ENCODE measurements around the gene IGF1R. TPM values are rescaled to one million over a fixed set of nuclear protein-coding genes. Genes with fewer than 3 reads are reported as not detected.

Gene IGF1R
- total and polyA plus RNA-seq, 2 donors (not counting 3 experiments of a cell fraction or from before 2014, with no cell fraction given), result 16.1 to 59.1 TPM

DNA sequence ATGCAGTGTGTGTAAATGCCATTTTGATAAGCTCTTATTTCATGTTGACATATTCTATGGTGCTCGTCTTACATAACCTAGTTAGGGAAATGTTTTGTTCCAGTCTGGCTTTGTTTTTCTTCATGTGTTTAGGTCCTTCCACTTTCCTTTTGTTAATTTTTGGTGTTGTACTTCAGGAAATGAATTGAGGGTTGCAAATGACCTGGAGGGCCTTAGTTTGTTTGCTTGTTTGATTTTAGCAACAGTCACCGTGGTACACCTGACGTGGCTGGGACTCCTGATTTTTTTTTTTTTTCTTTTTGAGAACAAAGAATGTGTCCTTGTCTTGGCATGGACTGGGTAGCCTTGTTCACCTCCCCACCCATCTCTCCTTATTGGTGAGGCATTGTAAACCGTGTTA lies 114.8 kb downstream of the IGF1R start:
- Histone ChIP-seq H3K4me3 (replicated peaks in 1 of 3; ENCODE audit: insufficient read depth in 1 of 3, low read depth in 1 of 3, low read length in 3 of 3) (no peak overlapping the region), H3K36me3 (ENCODE audit: control insufficient read depth in 2 of 2, extremely low read depth in 1 of 2, insufficient read depth in 2 of 2, low read length in 2 of 2) (no peaks in the 10 kb centered on the region), H3K9me1 (replicated peaks; ENCODE audit: control insufficient read depth, extremely low read depth, insufficient read depth, low read length) (no peaks in the 10 kb centered on the region), H3K9ac (replicated peaks; ENCODE audit: extremely low read depth, insufficient read depth, low read length) (no peak overlapping the region), H3K4me1 (ENCODE audit: control insufficient read depth, extremely low read depth, insufficient read depth, low read length) (no peaks in the 10 kb centered on the region), H3K79me2 (ENCODE audit: control insufficient read depth, insufficient read depth, low read length) (peaks cover 33% of the 10 kb centered on the region), H3K27ac (ENCODE audit: insufficient read depth, low read depth, low read length) (no peak overlapping the region), H2AFZ (ENCODE audit: low read depth, low read length) (no peak overlapping the region), H3K27me3 (ENCODE audit: control insufficient read depth in 2 of 2, insufficient read depth in 2 of 2, low read length in 2 of 2) (no peaks in the 10 kb centered on the region), H4K20me1 (replicated peaks; ENCODE audit: control insufficient read depth, extremely low read depth, insufficient read depth, low read length) (peaks cover 2% of the 10 kb centered on the region), H3K4me2 (ENCODE audit: insufficient read depth, low read length) (no peak overlapping the region), H3K9me3 (replicated peaks; ENCODE audit: control insufficient read depth, insufficient read depth, low read length) (no peaks in the 10 kb centered on the region)
- FAIRE-seq (no peak), DNase-seq (ENCODE audit: low read depth, low spot score) (peak; percentile 23)
- CTCF ChIA-PET, result interaction anchor here (0.6 to 3.2 kb wide), 4 partner anchors 9 to 993 kb away, joined by 3 to 11 read pairs (median 4); no protein-coding TSS in a partner anchor
- no TSS peak for BruUV-seq (replicated peaks)
- dilution Hi-C loops (cut with MboI; ENCODE audit: extremely low pct_ligation_motif_present, low sequenced_read_pairs) (no loop called here), intact Hi-C loops (cut with micrococcal nuclease) (no loop called here)
- TF ChIP-seq, protein P1, sequence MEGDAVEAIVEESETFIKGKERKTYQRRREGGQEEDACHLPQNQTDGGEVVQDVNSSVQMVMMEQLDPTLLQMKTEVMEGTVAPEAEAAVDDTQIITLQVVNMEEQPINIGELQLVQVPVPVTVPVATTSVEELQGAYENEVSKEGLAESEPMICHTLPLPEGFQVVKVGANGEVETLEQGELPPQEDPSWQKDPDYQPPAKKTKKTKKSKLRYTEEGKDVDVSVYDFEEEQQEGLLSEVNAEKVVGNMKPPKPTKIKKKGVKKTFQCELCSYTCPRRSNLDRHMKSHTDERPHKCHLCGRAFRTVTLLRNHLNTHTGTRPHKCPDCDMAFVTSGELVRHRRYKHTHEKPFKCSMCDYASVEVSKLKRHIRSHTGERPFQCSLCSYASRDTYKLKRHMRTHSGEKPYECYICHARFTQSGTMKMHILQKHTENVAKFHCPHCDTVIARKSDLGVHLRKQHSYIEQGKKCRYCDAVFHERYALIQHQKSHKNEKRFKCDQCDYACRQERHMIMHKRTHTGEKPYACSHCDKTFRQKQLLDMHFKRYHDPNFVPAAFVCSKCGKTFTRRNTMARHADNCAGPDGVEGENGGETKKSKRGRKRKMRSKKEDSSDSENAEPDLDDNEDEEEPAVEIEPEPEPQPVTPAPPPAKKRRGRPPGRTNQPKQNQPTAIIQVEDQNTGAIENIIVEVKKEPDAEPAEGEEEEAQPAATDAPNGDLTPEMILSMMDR (IDR thresholded peaks at IDR 0.05; ENCODE audit: extremely low read depth in 1 of 2, insufficient read depth in 1 of 2, low read depth in 1 of 2, low read length in 2 of 2), result no peak
- TF ChIP-seq EZH2 (IDR thresholded peaks at IDR 0.05; ENCODE audit: borderline replicate concordance, low read depth, low read length, severe bottlenecking), result no peak
- TF ChIP-seq POLR2A (IDR thresholded peaks at IDR 0.05; ENCODE audit: low read depth, low read length), result no peak
- no peak for TF ChIP-seq POLR2AphosphoS5 (IDR thresholded peaks at IDR 0.05; ENCODE audit: insufficient read depth, low read depth, low read length)
- POLR2A ChIA-PET, result no interaction called here

DNA sequence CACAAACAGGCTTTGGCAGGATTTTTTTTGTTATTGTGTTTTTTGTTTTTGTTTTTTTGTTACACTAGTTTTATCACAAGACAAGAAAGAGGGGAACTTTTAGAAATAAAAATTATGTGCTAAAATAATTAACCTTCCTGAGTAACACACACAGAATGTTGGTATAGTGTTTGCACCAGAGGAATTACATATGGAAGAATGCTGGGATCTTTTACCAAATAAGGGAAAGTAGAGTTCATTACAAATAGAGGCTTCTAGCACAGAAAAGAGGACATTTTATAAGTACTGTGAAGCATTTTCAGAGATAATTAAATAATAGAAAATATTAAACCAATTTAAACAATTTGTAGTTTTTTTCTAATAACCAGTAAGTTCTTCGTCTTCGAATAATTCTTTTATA lies 116.0 kb downstream of the IGF1R start:
- H3K9me3 ChIP-seq (replicated peaks; ENCODE audit: control insufficient read depth, insufficient read depth, low read length), result no peaks in the 10 kb centered on the region
- no peak overlapping the region for H3K4me2 ChIP-seq (ENCODE audit: insufficient read depth, low read length)
- H3K79me2 ChIP-seq (ENCODE audit: control insufficient read depth, insufficient read depth, low read length), result peaks cover 25% of the 10 kb centered on the region
- H3K36me3 ChIP-seq (ENCODE audit: control insufficient read depth in 2 of 2, extremely low read depth in 1 of 2, insufficient read depth in 2 of 2, low read length in 2 of 2), result no peaks in the 10 kb centered on the region
- H4K20me1 ChIP-seq (replicated peaks; ENCODE audit: control insufficient read depth, extremely low read depth, insufficient read depth, low read length), result peaks cover 2% of the 10 kb centered on the region
- ChIA-PET POLR2A (no interaction called here), CTCF (interaction anchor here (2.1 to 3.2 kb wide), 2 partner anchors 10 to 87 kb away, joined by 6 to 11 read pairs; no protein-coding TSS in a partner anchor)
- no peak overlapping the region for H3K4me3 ChIP-seq (replicated peaks in 1 of 3; ENCODE audit: insufficient read depth in 1 of 3, low read depth in 1 of 3, low read length in 3 of 3)
- no peak for TF ChIP-seq GATA2 (IDR thresholded peaks at IDR 0.05; ENCODE audit: insufficient read depth, insufficient read length, low read depth, low read length)
- no peak for TF ChIP-seq JUN (IDR thresholded peaks at IDR 0.05; ENCODE audit: borderline replicate concordance, insufficient read depth, insufficient read length, low read depth)
- TF ChIP-seq EZH2 (IDR thresholded peaks at IDR 0.05; ENCODE audit: borderline replicate concordance, low read depth, low read length, severe bottlenecking), result no peak
- no peak for TF ChIP-seq POLR2AphosphoS5 (IDR thresholded peaks at IDR 0.05; ENCODE audit: insufficient read depth, low read depth, low read length)
- TF ChIP-seq, protein P1 (IDR thresholded peaks at IDR 0.05; ENCODE audit: extremely low read depth in 1 of 2, insufficient read depth in 1 of 2, low read depth in 1 of 2, low read length in 2 of 2), result no peak
- no peak overlapping the region for H2AFZ ChIP-seq (ENCODE audit: low read depth, low read length)
- DNase-seq (ENCODE audit: low read depth, low spot score), result no peak
- intact Hi-C loops (cut with micrococcal nuclease), result no loop called here
- no peak overlapping the region for H3K27ac ChIP-seq (ENCODE audit: insufficient read depth, low read depth, low read length)
- BruUV-seq (replicated peaks), result no TSS peak
- dilution Hi-C loops (cut with MboI; ENCODE audit: extremely low pct_ligation_motif_present, low sequenced_read_pairs), result no loop called here
- no peaks in the 10 kb centered on the region for H3K9me1 ChIP-seq (replicated peaks; ENCODE audit: control insufficient read depth, extremely low read depth, insufficient read depth, low read length)
- H3K9ac ChIP-seq (replicated peaks; ENCODE audit: extremely low read depth, insufficient read depth, low read length), result no peak overlapping the region
- H3K4me1 ChIP-seq (ENCODE audit: control insufficient read depth, extremely low read depth, insufficient read depth, low read length), result no peaks in the 10 kb centered on the region
- no peaks in the 10 kb centered on the region for H3K27me3 ChIP-seq (ENCODE audit: control insufficient read depth in 2 of 2, insufficient read depth in 2 of 2, low read length in 2 of 2)
- FAIRE-seq, result no peak
